Measurements from ENCODE around the gene MCUR1. TPM values are rescaled to one million over a fixed set of nuclear protein-coding genes. Genes with fewer than 3 reads are reported as not detected.

Gene MCUR1
- total RNA-seq, 1 experiment from 2014 or later = 16.4 TPM

GRCh38 chr6:13848522-13849150, 34.3 kb upstream of the MCUR1 start:
- Mint-ChIP-seq H3K4me1 (ENCODE audit: low read depth, unreplicated experiment) (no peaks in the 10 kb centered on the region), H3K27ac (ENCODE audit: unreplicated experiment) (no peak overlapping the region), H3K27me3 (ENCODE audit: unreplicated experiment) (peaks cover 25% of the 10 kb centered on the region), H3K4me3 (ENCODE audit: low read depth, unreplicated experiment) (no peak overlapping the region), H3K9me3 (ENCODE audit: low read depth, unreplicated experiment) (no peaks in the 10 kb centered on the region), H3K36me3 (ENCODE audit: insufficient read depth, unreplicated experiment) (no peaks in the 10 kb centered on the region)
- CTCF ChIA-PET = no interaction called here
- intact Hi-C loops (cut with micrococcal nuclease; ENCODE audit: unreplicated experiment) = no loop called here
- BruUV-seq (replicated peaks) = no TSS peak
- no peak for DNase-seq
- TF ChIP-seq CTCF (IDR thresholded peaks at IDR 0.05; ENCODE audit: unreplicated experiment) = no peak

- no peak overlapping the region for H3K27ac Mint-ChIP-seq (ENCODE audit: unreplicated experiment)
- no peaks in the 10 kb centered on the region for H3K9me3 Mint-ChIP-seq (ENCODE audit: low read depth, unreplicated experiment)
- no peak overlapping the region for H3K4me3 Mint-ChIP-seq (ENCODE audit: low read depth, unreplicated experiment)
- BruUV-seq (replicated peaks) = no TSS peak
- no peaks in the 10 kb centered on the region for H3K4me1 Mint-ChIP-seq (ENCODE audit: low read depth, unreplicated experiment)
- no peak for DNase-seq
- no peak for TF ChIP-seq CTCF (IDR thresholded peaks at IDR 0.05; ENCODE audit: unreplicated experiment)
- CTCF ChIA-PET = no interaction called here
- no peaks in the 10 kb centered on the region for H3K36me3 Mint-ChIP-seq (ENCODE audit: insufficient read depth, unreplicated experiment)
- intact Hi-C loops (cut with micrococcal nuclease; ENCODE audit: unreplicated experiment) = no loop called here
- H3K27me3 Mint-ChIP-seq (ENCODE audit: unreplicated experiment) = peaks cover 14% of the 10 kb centered on the region
Observed at GRCh38 chr6:13847326-13848050, 33.1 kb upstream of the MCUR1 start.

- no peak for DNase-seq
- H3K4me3 Mint-ChIP-seq (ENCODE audit: low read depth, unreplicated experiment) = no peak overlapping the region
- H3K9me3 Mint-ChIP-seq (ENCODE audit: low read depth, unreplicated experiment) = no peaks in the 10 kb centered on the region
- H3K4me1 Mint-ChIP-seq (ENCODE audit: low read depth, unreplicated experiment) = no peaks in the 10 kb centered on the region
- peaks cover 13% of the 10 kb centered on the region for H3K27me3 Mint-ChIP-seq (ENCODE audit: unreplicated experiment)
- H3K27ac Mint-ChIP-seq (ENCODE audit: unreplicated experiment) = no peak overlapping the region
- CTCF ChIA-PET = no interaction called here
- TF ChIP-seq CTCF (IDR thresholded peaks at IDR 0.05; ENCODE audit: unreplicated experiment) = no peak
- BruUV-seq (replicated peaks) = no TSS peak
- intact Hi-C loops (cut with micrococcal nuclease; ENCODE audit: unreplicated experiment) = no loop called here
- H3K36me3 Mint-ChIP-seq (ENCODE audit: insufficient read depth, unreplicated experiment) = no peaks in the 10 kb centered on the region
Observed at GRCh38 chr6:13846841-13847240, 32.5 kb upstream of the MCUR1 start.

GRCh38 chr6:13841936-13842335, 27.6 kb upstream of the MCUR1 start:
- Mint-ChIP-seq H3K36me3 (ENCODE audit: insufficient read depth, unreplicated experiment) (no peaks in the 10 kb centered on the region), H3K27me3 (ENCODE audit: unreplicated experiment) (no peaks in the 10 kb centered on the region), H3K4me3 (ENCODE audit: low read depth, unreplicated experiment) (no peak overlapping the region), H3K4me1 (ENCODE audit: low read depth, unreplicated experiment) (no peaks in the 10 kb centered on the region), H3K27ac (ENCODE audit: unreplicated experiment) (no peak overlapping the region), H3K9me3 (ENCODE audit: low read depth, unreplicated experiment) (no peaks in the 10 kb centered on the region)
- BruUV-seq (replicated peaks) = no TSS peak
- TF ChIP-seq CTCF (IDR thresholded peaks at IDR 0.05; ENCODE audit: unreplicated experiment) = no peak
- DNase-seq = no peak
- intact Hi-C loops (cut with micrococcal nuclease; ENCODE audit: unreplicated experiment) = no loop called here
- CTCF ChIA-PET = no interaction called here

All from Calu3 (cell line).